Measurements from ENCODE around the gene RBPJL. TPM values are rescaled to one million over a fixed set of nuclear protein-coding genes. Genes with fewer than 3 reads are reported as not detected.

RBPJL gene
- total and polyA plus RNA-seq, 2 of the 13 experiments (the other 11 are each of a cell fraction or from before 2014, with no cell fraction given) = not detected

DNA sequence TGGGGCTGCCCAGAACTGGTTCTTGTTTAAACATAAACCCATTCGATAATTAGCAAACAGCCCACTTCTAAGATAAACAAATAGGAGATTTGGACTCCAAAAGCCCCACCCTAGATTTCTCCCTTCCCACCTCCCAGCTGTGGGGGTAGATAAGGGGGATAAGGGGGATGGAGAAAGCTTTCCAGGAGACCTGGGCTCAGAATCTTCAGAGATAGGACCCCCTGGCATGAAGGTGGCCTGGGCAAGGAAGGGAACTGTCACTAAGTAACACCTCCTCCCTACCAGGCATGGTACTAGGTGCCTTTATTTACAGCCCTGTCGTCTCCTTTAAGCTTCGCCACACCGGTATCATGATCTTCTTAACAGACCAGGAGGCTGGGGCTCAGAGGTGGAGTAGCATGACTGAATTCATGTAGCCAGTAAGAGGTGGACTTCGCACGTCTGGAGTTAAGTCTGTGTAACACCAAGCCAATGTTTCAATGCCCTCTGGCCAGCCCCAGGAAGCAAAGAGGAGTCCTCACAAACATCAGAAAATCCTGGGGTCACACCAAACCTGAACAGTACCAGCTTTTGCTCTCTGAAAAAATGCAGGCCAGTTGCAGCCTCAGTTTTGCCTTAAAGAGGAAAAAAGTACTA is 37.0 kb downstream of the RBPJL start (continued):
- 0 out of 2 replicates have a peak, but pooled peaks have one; percentile 16 for TF ChIP-seq FOXC1 (CRISPR knock-in tag; IDR thresholded peaks at IDR 0.05; ENCODE audit: borderline replicate concordance)
- TF ChIP-seq, protein P1, sequence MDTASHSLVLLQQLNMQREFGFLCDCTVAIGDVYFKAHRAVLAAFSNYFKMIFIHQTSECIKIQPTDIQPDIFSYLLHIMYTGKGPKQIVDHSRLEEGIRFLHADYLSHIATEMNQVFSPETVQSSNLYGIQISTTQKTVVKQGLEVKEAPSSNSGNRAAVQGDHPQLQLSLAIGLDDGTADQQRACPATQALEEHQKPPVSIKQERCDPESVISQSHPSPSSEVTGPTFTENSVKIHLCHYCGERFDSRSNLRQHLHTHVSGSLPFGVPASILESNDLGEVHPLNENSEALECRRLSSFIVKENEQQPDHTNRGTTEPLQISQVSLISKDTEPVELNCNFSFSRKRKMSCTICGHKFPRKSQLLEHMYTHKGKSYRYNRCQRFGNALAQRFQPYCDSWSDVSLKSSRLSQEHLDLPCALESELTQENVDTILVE (CRISPR knock-in tag; IDR thresholded peaks at IDR 0.05) = peak; percentile 1; the same call in 1 of the 2 replicates
- no peak for TF ChIP-seq KMT2A (CRISPR knock-in tag; IDR thresholded peaks at IDR 0.05)
- no peak for TF ChIP-seq ZHX2 (IDR thresholded peaks at IDR 0.05; ENCODE audit: low read depth)
- no peak for TF ChIP-seq ZHX2 (CRISPR knock-in tag; IDR thresholded peaks at IDR 0.05; ENCODE audit: borderline replicate concordance)
- no peak for TF ChIP-seq GPN1 (CRISPR knock-in tag; IDR thresholded peaks at IDR 0.05; ENCODE audit: borderline replicate concordance)
- TF ChIP-seq MIXL1 (CRISPR knock-in tag; IDR thresholded peaks at IDR 0.05) = peak; percentile 71; the same call in 1 of the 2 replicates
- peak; percentile 46; the same call in 1 of the 2 replicates for TF ChIP-seq ZNF468 (CRISPR knock-in tag; IDR thresholded peaks at IDR 0.05)
- no peak for TF ChIP-seq RFX3 (CRISPR knock-in tag; IDR thresholded peaks at IDR 0.05)
- peak; percentile 66; the same call in 1 of the 2 replicates for TF ChIP-seq KAT7 (CRISPR knock-in tag; IDR thresholded peaks at IDR 0.05; ENCODE audit: borderline replicate concordance)
- TF ChIP-seq HDAC1 (CRISPR knock-in tag; IDR thresholded peaks at IDR 0.05) = peak; percentile 77
- TF ChIP-seq KDM1A (CRISPR knock-in tag; IDR thresholded peaks at IDR 0.05) = 0 out of 2 replicates have a peak, but pooled peaks have one; percentile 46
- 0 out of 2 replicates have a peak, but pooled peaks have one; percentile 26 for TF ChIP-seq ZNF446 (CRISPR knock-in tag; IDR thresholded peaks at IDR 0.05)
- no peak for TF ChIP-seq ZNF775 (CRISPR knock-in tag; IDR thresholded peaks at IDR 0.05; ENCODE audit: borderline replicate concordance)
- TF ChIP-seq MIER2 (CRISPR knock-in tag; IDR thresholded peaks at IDR 0.05) = no peak
- peak; percentile 44; the same call in 1 of the 2 replicates for TF ChIP-seq FOXO1 (CRISPR knock-in tag; IDR thresholded peaks at IDR 0.05)
- peak; percentile 66; the same call in 1 of the 2 replicates for TF ChIP-seq ZNF343 (CRISPR knock-in tag; IDR thresholded peaks at IDR 0.05)
- TF ChIP-seq CC2D1A (CRISPR knock-in tag; IDR thresholded peaks at IDR 0.05) = 0 out of 2 replicates have a peak, but pooled peaks have one; percentile 56
- no peak for TF ChIP-seq ZNF180 (CRISPR knock-in tag; IDR thresholded peaks at IDR 0.05; ENCODE audit: borderline replicate concordance, low read depth)
- TF ChIP-seq ZNF737 (CRISPR knock-in tag; IDR thresholded peaks at IDR 0.05; ENCODE audit: borderline replicate concordance) = 0 out of 2 replicates have a peak, but pooled peaks have one; percentile 54
- 0 out of 2 replicates have a peak, but pooled peaks have one; percentile 83 for TF ChIP-seq STAT6 (CRISPR knock-in tag; IDR thresholded peaks at IDR 0.05; ENCODE audit: borderline replicate concordance)

All from HepG2 (cell line).